Gastroesophageal sphincter (tissue), 3 donors: ENCODE results near the gene ARF3.

Experiments used
- POLR2A ChIP-seq, 2 donors: fragments of 450-650 bp; IDR thresholded peaks; one replicate each; pipeline ENCODE4 v1.6.1; 2017; ENCODE audit warnings: antibody characterized with exemption in 2 of 2, mild to moderate bottlenecking in 2 of 2, moderate library complexity in 1 of 2
- POLR2AphosphoS5 ChIP-seq: sonication (generic); formaldehyde crosslinking; IDR thresholded peaks from one replicate; pipeline ENCODE4 v1.6.1; 2017; ENCODE audit warnings: antibody characterized with exemption
- TF ChIP-seq, protein P1 (sequence below), 4 experiments: fragments of 200-600 bp in 2 of 4; fragments of 450-650 bp in 2 of 4; sonication (generic) in 1 of 4; IDR thresholded peaks; one replicate each; pipeline ENCODE4 v1.5.1; 2017 to 2019; ENCODE audit warnings: antibody characterized with exemption in 4 of 4, mild to moderate bottlenecking in 2 of 4, moderate library complexity in 2 of 4

DNA sequence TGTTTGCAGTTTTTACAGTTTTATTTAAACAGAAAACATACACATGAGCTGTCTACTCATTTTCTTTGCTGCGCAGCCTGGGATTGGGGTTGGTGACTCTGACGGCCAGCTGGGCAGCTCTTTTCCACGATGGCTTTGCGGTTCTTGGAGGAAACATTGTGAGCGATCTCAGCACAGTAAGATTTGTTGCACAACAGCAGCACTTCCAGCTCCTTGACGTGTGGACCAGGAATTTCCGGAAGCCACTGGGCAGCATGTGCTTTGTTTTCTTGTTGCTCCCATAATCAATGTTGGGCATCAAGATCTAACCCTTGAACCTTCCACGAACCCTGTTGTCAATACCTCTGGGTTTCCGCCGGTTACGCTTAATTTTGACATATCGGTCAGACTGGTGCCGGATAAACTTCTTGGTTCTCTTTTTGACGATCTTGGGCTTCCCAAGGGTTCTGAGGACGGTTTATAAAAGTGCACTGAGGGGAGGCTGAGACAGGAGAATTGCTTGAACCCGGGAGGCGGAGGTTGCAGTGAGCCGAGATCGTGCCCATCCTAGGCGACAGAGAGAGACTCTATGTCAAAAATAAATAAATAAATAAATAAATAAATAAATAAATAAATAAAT, 53.8 kb downstream of the ARF3 start:
- TF ChIP-seq POLR2A (IDR thresholded peaks at IDR 0.05) = no peak
- TF ChIP-seq, protein P1, sequence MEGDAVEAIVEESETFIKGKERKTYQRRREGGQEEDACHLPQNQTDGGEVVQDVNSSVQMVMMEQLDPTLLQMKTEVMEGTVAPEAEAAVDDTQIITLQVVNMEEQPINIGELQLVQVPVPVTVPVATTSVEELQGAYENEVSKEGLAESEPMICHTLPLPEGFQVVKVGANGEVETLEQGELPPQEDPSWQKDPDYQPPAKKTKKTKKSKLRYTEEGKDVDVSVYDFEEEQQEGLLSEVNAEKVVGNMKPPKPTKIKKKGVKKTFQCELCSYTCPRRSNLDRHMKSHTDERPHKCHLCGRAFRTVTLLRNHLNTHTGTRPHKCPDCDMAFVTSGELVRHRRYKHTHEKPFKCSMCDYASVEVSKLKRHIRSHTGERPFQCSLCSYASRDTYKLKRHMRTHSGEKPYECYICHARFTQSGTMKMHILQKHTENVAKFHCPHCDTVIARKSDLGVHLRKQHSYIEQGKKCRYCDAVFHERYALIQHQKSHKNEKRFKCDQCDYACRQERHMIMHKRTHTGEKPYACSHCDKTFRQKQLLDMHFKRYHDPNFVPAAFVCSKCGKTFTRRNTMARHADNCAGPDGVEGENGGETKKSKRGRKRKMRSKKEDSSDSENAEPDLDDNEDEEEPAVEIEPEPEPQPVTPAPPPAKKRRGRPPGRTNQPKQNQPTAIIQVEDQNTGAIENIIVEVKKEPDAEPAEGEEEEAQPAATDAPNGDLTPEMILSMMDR (IDR thresholded peaks at IDR 0.05) = no peak
- TF ChIP-seq POLR2AphosphoS5 = no peak
